GM12878 (cell line): ENCODE data around the gene HIP1. TPM values are rescaled to one million over a fixed set of nuclear protein-coding genes. Genes with fewer than 3 reads are reported as not detected.
"Not testable (repeated sequence)": the region's sequence is repeated elsewhere in the genome, so short reads cannot be mapped to it uniquely, and the experiment has no call there.

Source experiments
- ATAC-seq: fragments of 200-7000 bp; cut with Tn5 transposase; 3 replicates; pipeline ENCODE4 v1.9.1; 2020; ENCODE audit warnings: mild to moderate bottlenecking, moderate library complexity
- BruUV-seq: library from RNA; stranded (reverse); fragments of 400-500 nt; replicated peaks from 2 replicates; lab custom pipeline; 2021; lab: Mats Ljungman, UMichigan
- CTCF ChIA-PET: fragments of 300-600 bp; sonication (Branson Sonifier 250); formaldehyde crosslinking; extraction: SDS; loops from one replicate; lab custom pipeline; 2021; ENCODE audit warnings: inconsistent platforms; lab: Yijun Ruan, JAX
- POLR2A ChIA-PET: fragments of 350-600 bp; formaldehyde crosslinking; extraction: SDS; loops from one replicate; lab custom pipeline; 2021; ENCODE audit warnings: inconsistent platforms; lab: Charles Lee
- RAD21 ChIA-PET: fragments of 300-600 bp; sonication (Branson Sonifier 250); formaldehyde crosslinking; loops from one replicate; lab custom pipeline; 2023; ENCODE audit warnings: antibody characterized with exemption; ENCODE audit not compliant: unreplicated experiment; lab: Charles Lee
- SMC1A ChIA-PET: fragments of 300-600 bp; sonication (Branson Sonifier 250); formaldehyde crosslinking; loops from one replicate; lab custom pipeline; 2023; ENCODE audit not compliant: unreplicated experiment, uncharacterized antibody; lab: Charles Lee
- DNase-seq: peaks from one replicate; pipeline ENCODE4 v3.0.0-alpha.2; 2011; ENCODE audit warnings: low read depth, low spot score
- FAIRE-seq: peaks from 3 replicates; lab custom pipeline; 2011; peaks lifted over from hg19 to GRCh38; lab: Jason Lieb, UNC
- H2AFZ ChIP-seq: 2 replicates; pipeline ENCODE4 v1.6.0; 2011; ENCODE audit warnings: low read depth, low read length, control low read depth; ENCODE audit not compliant: control insufficient read depth
- H3K27ac ChIP-seq: 2 replicates; pipeline ENCODE4 v1.5.1; 2011; ENCODE audit warnings: control low read depth; ENCODE audit not compliant: control insufficient read depth, insufficient read depth
- H3K27me3 ChIP-seq, 2 experiments: replicated peaks in 1 of 2; 2 replicates each; pipeline versions ENCODE4 v1.6.0 to v1.6.1; 2011; ENCODE audit warnings: low read length in 1 of 2; ENCODE audit not compliant: control insufficient read depth in 2 of 2, insufficient read depth in 2 of 2
- H3K36me3 ChIP-seq, 2 experiments: 2 replicates each; pipeline ENCODE4 v1.5.1; 2011; ENCODE audit warnings: low read length in 1 of 2; ENCODE audit not compliant: control insufficient read depth in 2 of 2, insufficient read depth in 2 of 2
- H3K4me1 ChIP-seq: 2 replicates; pipeline ENCODE4 v1.6.1; 2011; ENCODE audit warnings: mild to moderate bottlenecking, low read length, moderate library complexity, mixed read lengths; ENCODE audit not compliant: control insufficient read depth, insufficient read depth
- H3K4me2 ChIP-seq: 2 replicates; pipeline ENCODE4 v1.6.0; 2011; ENCODE audit warnings: control low read depth; ENCODE audit not compliant: control insufficient read depth, insufficient read depth
- H3K4me3 ChIP-seq: fragments of 200-600 bp; sonication (generic); 2 replicates; pipeline ENCODE4 v1.5.1; 2016
- H3K79me2 ChIP-seq: 2 replicates; pipeline ENCODE4 v1.6.0; 2011; ENCODE audit warnings: low read length; ENCODE audit not compliant: control insufficient read depth, insufficient read depth
- H3K9ac ChIP-seq: 2 replicates; pipeline ENCODE4 v1.8.0; 2011; ENCODE audit warnings: low read length, control low read depth, mixed read lengths; ENCODE audit not compliant: control insufficient read depth, insufficient read depth
- H3K9me3 ChIP-seq: replicated peaks from 3 replicates; pipeline ENCODE4 v1.5.1; 2011; ENCODE audit warnings: mild to moderate bottlenecking, low read length; ENCODE audit not compliant: control insufficient read depth, insufficient read depth
- H4K20me1 ChIP-seq: 2 replicates; pipeline ENCODE4 v1.6.0; 2011; ENCODE audit not compliant: control insufficient read depth, insufficient read depth
- CHD2 ChIP-seq: IDR thresholded peaks from 2 replicates; pipeline ENCODE4 v1.6.1; 2011; ENCODE audit warnings: low read depth, low read length, improper control_type of control experiment, borderline replicate concordance
- EED ChIP-seq: sonication (generic); IDR thresholded peaks from 2 replicates; pipeline ENCODE4 v1.6.1; 2016; ENCODE audit warnings: antibody characterized with exemption, low read depth
- FOXK2 ChIP-seq: fragments of 450-650 bp; IDR thresholded peaks from 2 replicates; pipeline ENCODE4 v1.6.1; 2017; ENCODE audit warnings: mild to moderate bottlenecking, moderate library complexity
- PAX5 ChIP-seq: IDR thresholded peaks from 2 replicates; pipeline ENCODE4 v1.6.1; 2011; ENCODE audit warnings: low read depth, low read length, borderline replicate concordance
- WGBS: methylation state at CpG from one replicate; pipeline ENCODE4 v1.1.6; 2016; ENCODE audit warnings: low lambda C conversion rate; ENCODE audit not compliant: insufficient replicate concordance, insufficient coverage; ENCODE audit errors: missing lambda C conversion rate; 5-methylcytosine and 5-hydroxymethylcytosine counted together
- in situ Hi-C: fragments of 300-500 bp; cut with MboI; formaldehyde crosslinking; loops from 9 replicates; pipeline ENCODE4 v1.14.3; 2018; ENCODE audit warnings: mixed read lengths
- intact Hi-C: fragments of 100-400 bp; cut with micrococcal nuclease; formaldehyde crosslinking; loops from one replicate; pipeline ENCODE4 v1.14.2; 2022; ENCODE audit not compliant: unreplicated experiment
- polyA plus RNA-seq, 11 experiments: library from polyadenylated mRNA; depleted of rRNA in 4 of 11; unstranded in 6 of 11; stranded (reverse) in 5 of 11; fragments of >200 nt; fragmentation: Nextera tagmentation in 4 of 11; fragmentation: Illumina TruSeq in 1 of 11; extraction: Ambion mirVana in 4 of 11; extraction: Trizol in 1 of 11; gene quantifications; 1 replicate in 1 of 11; 2 replicates in 10 of 11; pipeline versions ENCODE4 v1.2.1 to v1.2.3, GENCODE V29; 2011 to 2016; ENCODE audit warnings: inconsistent platforms in 2 of 11, missing spikeins in 2 of 11, low read depth in 1 of 11
- total RNA-seq, 4 experiments: library from RNA; depleted of rRNA in 3 of 4; stranded (reverse); fragments of >200 nt in 3 of 4; fragmentation: Illumina TruSeq in 1 of 4; extraction: Trizol in 1 of 4; gene quantifications; 2 replicates each; pipeline versions ENCODE4 v1.2.1 to v1.2.3, GENCODE V29; 2013 to 2021
- TF ChIP-seq, protein P1 (sequence below): fragments of 450-650 bp; IDR thresholded peaks from 2 replicates; pipeline ENCODE4 v1.6.1; 2017; ENCODE audit warnings: mild to moderate bottlenecking, moderate library complexity
- TF ChIP-seq, protein P2 (sequence below): IDR thresholded peaks from 2 replicates; pipeline ENCODE4 v1.6.1; 2011; ENCODE audit warnings: borderline replicate concordance, low read depth, mild to moderate bottlenecking, moderate library complexity, low read length; ENCODE audit not compliant: insufficient read depth, poor library complexity, severe bottlenecking
- TF ChIP-seq, protein P3 (sequence below): fragments of 450-650 bp; IDR thresholded peaks from 2 replicates; pipeline ENCODE4 v1.6.1; 2017; ENCODE audit warnings: mild to moderate bottlenecking, moderate library complexity

HIP1 gene
- total and polyA plus RNA-seq, 10 of the 15 experiments (the other 5 are each of a cell fraction or from before 2014, with no cell fraction given), result 1.2 to 9.7 (median 3.2) TPM

DNA sequence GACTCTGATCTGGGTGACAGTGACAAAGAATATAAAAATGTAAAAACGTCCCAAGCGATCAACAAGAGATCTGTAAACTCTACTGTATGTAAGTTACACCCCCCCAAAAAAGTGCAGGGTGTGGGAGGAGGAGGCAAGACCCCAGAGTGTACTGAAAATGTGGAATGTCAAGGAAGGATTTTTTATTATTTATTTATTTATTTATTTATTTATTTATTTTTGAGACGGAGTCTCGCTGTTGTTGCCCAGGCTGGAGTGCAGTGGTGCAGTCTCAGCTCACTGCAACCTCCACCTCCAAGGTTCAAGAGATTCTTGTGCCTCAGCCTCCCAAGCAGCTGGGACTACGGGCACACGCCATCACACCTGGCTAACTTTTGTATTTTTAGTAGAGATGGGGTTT, 181.9 kb downstream of the HIP1 start:
- DNase-seq, H3K9ac ChIP-seq, H3K9me3 ChIP-seq, in situ Hi-C loops, FAIRE-seq, CTCF ChIA-PET, H3K4me2 ChIP-seq, H3K79me2 ChIP-seq, H3K27me3 ChIP-seq, ATAC-seq, H3K27ac ChIP-seq, intact Hi-C loops, H3K4me3 ChIP-seq, RAD21 ChIA-PET, H3K36me3 ChIP-seq, POLR2A ChIA-PET, H4K20me1 ChIP-seq, H3K4me1 ChIP-seq, BruUV-seq, H2AFZ ChIP-seq: not testable (repeated sequence)
- SMC1A ChIA-PET, result interaction anchor here (0.7 kb wide), 1 partner anchor 109 kb away, joined by 3 read pairs; no protein-coding TSS in a partner anchor
- WGBS, result 68% methylated on average over 6 of the region's 6 CpGs

DNA sequence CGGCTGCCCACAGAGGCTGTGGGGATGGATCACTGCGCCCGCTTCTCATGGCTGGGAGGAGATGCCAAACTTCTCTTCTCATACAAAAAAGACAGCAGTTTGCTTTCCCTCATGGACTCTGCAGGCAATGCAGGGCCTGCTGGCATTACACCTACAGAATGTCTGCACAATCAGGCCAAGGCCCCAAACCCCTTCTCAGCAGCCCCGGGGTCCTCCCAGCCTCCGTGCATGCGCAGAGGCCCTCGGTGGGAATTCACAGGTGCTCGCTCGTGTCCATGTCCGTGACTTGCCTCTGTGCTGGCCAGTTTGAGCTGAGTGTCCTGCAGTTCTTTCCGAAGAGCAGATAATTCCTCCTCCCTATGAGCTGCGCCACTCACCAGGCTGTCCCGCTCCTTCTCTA, 183.0 kb downstream of the HIP1 start:
- H3K36me3 ChIP-seq, result no peaks in the 10 kb centered on the region
- no peak overlapping the region for H3K9ac ChIP-seq
- no peaks in the 10 kb centered on the region for H3K9me3 ChIP-seq
- ChIA-PET POLR2A (interaction anchor here (0.6 kb wide), 1 partner anchor 599 kb away, joined by 7 read pairs; no protein-coding TSS in a partner anchor), CTCF (no interaction called here), RAD21 (no interaction called here), SMC1A (no interaction called here)
- 90% methylated on average over 13 of the region's 13 CpGs for WGBS
- intact Hi-C loops, result no loop called here
- FAIRE-seq, result no peak
- no peak overlapping the region for H3K27ac ChIP-seq
- H2AFZ ChIP-seq, result no peak overlapping the region
- H3K79me2 ChIP-seq, result no peaks in the 10 kb centered on the region
- no peak for DNase-seq
- no peaks in the 10 kb centered on the region for H3K27me3 ChIP-seq
- in situ Hi-C loops, result no loop called here
- no peak overlapping the region for H3K4me2 ChIP-seq
- no TSS peak for BruUV-seq
- no peaks in the 10 kb centered on the region for H4K20me1 ChIP-seq
- H3K4me1 ChIP-seq, result no peaks in the 10 kb centered on the region
- no peak overlapping the region for H3K4me3 ChIP-seq
- no peak for ATAC-seq
- TF ChIP-seq, protein P1, sequence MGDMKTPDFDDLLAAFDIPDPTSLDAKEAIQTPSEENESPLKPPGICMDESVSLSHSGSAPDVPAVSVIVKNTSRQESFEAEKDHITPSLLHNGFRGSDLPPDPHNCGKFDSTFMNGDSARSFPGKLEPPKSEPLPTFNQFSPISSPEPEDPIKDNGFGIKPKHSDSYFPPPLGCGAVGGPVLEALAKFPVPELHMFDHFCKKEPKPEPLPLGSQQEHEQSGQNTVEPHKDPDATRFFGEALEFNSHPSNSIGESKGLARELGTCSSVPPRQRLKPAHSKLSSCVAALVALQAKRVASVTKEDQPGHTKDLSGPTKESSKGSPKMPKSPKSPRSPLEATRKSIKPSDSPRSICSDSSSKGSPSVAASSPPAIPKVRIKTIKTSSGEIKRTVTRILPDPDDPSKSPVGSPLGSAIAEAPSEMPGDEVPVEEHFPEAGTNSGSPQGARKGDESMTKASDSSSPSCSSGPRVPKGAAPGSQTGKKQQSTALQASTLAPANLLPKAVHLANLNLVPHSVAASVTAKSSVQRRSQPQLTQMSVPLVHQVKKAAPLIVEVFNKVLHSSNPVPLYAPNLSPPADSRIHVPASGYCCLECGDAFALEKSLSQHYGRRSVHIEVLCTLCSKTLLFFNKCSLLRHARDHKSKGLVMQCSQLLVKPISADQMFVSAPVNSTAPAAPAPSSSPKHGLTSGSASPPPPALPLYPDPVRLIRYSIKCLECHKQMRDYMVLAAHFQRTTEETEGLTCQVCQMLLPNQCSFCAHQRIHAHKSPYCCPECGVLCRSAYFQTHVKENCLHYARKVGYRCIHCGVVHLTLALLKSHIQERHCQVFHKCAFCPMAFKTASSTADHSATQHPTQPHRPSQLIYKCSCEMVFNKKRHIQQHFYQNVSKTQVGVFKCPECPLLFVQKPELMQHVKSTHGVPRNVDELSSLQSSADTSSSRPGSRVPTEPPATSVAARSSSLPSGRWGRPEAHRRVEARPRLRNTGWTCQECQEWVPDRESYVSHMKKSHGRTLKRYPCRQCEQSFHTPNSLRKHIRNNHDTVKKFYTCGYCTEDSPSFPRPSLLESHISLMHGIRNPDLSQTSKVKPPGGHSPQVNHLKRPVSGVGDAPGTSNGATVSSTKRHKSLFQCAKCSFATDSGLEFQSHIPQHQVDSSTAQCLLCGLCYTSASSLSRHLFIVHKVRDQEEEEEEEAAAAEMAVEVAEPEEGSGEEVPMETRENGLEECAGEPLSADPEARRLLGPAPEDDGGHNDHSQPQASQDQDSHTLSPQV, result no peak
- TF ChIP-seq FOXK2 (no peak), EED (no peak), CHD2 (no peak), PAX5 (no peak)
- TF ChIP-seq, protein P2, sequence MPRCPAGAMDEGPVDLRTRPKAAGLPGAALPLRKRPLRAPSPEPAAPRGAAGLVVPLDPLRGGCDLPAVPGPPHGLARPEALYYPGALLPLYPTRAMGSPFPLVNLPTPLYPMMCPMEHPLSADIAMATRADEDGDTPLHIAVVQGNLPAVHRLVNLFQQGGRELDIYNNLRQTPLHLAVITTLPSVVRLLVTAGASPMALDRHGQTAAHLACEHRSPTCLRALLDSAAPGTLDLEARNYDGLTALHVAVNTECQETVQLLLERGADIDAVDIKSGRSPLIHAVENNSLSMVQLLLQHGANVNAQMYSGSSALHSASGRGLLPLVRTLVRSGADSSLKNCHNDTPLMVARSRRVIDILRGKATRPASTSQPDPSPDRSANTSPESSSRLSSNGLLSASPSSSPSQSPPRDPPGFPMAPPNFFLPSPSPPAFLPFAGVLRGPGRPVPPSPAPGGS, result no peak
- TF ChIP-seq, protein P3, sequence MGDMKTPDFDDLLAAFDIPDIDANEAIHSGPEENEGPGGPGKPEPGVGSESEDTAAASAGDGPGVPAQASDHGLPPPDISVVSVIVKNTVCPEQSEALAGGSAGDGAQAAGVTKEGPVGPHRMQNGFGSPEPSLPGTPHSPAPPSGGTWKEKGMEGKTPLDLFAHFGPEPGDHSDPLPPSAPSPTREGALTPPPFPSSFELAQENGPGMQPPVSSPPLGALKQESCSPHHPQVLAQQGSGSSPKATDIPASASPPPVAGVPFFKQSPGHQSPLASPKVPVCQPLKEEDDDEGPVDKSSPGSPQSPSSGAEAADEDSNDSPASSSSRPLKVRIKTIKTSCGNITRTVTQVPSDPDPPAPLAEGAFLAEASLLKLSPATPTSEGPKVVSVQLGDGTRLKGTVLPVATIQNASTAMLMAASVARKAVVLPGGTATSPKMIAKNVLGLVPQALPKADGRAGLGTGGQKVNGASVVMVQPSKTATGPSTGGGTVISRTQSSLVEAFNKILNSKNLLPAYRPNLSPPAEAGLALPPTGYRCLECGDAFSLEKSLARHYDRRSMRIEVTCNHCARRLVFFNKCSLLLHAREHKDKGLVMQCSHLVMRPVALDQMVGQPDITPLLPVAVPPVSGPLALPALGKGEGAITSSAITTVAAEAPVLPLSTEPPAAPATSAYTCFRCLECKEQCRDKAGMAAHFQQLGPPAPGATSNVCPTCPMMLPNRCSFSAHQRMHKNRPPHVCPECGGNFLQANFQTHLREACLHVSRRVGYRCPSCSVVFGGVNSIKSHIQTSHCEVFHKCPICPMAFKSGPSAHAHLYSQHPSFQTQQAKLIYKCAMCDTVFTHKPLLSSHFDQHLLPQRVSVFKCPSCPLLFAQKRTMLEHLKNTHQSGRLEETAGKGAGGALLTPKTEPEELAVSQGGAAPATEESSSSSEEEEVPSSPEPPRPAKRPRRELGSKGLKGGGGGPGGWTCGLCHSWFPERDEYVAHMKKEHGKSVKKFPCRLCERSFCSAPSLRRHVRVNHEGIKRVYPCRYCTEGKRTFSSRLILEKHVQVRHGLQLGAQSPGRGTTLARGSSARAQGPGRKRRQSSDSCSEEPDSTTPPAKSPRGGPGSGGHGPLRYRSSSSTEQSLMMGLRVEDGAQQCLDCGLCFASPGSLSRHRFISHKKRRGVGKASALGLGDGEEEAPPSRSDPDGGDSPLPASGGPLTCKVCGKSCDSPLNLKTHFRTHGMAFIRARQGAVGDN, result no peak
